AML-193 (cell line): Measurements from ENCODE around the gene SLITRK3.

Experiments
- DNase-seq, 2 experiments: peaks; one replicate each; lab custom pipeline; 2025; lab: John Stamatoyannopoulos, UW

SLITRK3 gene, protein sequence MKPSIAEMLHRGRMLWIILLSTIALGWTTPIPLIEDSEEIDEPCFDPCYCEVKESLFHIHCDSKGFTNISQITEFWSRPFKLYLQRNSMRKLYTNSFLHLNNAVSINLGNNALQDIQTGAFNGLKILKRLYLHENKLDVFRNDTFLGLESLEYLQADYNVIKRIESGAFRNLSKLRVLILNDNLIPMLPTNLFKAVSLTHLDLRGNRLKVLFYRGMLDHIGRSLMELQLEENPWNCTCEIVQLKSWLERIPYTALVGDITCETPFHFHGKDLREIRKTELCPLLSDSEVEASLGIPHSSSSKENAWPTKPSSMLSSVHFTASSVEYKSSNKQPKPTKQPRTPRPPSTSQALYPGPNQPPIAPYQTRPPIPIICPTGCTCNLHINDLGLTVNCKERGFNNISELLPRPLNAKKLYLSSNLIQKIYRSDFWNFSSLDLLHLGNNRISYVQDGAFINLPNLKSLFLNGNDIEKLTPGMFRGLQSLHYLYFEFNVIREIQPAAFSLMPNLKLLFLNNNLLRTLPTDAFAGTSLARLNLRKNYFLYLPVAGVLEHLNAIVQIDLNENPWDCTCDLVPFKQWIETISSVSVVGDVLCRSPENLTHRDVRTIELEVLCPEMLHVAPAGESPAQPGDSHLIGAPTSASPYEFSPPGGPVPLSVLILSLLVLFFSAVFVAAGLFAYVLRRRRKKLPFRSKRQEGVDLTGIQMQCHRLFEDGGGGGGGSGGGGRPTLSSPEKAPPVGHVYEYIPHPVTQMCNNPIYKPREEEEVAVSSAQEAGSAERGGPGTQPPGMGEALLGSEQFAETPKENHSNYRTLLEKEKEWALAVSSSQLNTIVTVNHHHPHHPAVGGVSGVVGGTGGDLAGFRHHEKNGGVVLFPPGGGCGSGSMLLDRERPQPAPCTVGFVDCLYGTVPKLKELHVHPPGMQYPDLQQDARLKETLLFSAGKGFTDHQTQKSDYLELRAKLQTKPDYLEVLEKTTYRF

DNA sequence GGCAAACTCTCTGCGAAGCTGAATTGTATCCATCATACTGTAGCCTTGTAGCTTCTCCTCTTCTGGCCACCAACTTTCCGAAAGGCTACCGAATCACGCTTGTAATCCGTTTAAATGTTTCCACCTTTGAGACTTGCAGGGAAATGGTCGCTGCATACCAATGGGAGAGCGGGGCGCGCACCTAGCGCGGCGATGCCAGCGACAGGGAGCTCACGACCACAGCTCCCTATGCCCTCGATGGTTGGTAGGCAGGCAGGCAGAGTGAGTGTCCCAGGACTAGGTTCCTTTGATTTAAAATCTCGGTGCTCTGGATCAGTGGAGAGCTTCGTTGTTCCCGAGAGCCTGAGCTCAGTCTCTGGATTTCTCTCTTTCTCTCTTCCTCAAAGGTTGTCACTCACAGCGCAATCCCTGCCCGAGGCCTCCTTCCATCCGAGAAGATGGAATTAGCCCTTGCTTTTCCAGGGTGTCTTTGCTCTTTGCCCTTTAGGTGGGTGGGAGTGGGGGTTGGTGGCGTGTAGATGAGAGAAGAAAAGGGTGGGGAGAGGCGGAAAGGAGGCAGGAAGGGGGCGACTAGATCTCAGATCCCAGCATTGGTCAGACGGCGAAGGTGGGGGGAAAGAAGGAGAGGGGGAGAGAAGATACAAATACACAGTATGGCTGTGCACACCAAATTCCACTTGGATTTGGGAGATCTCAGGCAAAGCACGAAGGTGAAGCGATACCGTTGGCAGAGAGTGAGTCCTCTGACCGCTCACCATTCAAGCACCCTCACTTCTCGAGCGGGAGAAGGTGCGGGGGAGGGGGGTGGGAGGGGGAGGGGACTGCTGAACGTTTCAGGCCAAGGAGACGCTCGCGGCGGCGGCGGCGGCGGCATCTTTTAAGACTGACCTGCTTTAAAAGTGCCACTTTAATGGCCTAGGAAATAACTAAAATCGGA lies at the start of gene SLITRK3:
TSS of gene SLITRK3 (minus strand) at position 745 of the 937 bp plus-strand sequence. CDS start 5,554 bp downstream, outside the sequence.
- DNase-seq = no peak

DNA sequence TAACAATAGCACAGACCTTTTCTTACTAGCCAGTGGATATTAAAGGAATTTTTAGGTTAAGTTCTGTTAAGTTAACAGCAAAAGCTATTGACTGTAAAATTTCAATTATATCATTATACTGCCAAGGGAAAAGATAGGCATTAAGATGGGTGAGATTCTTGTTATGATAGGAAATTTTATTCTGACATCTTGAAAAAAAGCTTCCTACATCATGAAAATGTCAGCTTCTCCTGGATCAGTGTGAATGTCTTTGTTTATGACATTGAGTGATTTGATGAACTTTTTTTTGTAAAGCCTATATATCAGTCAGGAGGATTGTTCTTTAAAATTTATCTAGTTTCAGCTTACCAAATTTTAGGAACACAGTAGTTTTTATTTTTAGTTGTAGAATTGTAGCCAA lies 47.4 kb upstream of the SLITRK3 start:
- DNase-seq = no peak

DNA sequence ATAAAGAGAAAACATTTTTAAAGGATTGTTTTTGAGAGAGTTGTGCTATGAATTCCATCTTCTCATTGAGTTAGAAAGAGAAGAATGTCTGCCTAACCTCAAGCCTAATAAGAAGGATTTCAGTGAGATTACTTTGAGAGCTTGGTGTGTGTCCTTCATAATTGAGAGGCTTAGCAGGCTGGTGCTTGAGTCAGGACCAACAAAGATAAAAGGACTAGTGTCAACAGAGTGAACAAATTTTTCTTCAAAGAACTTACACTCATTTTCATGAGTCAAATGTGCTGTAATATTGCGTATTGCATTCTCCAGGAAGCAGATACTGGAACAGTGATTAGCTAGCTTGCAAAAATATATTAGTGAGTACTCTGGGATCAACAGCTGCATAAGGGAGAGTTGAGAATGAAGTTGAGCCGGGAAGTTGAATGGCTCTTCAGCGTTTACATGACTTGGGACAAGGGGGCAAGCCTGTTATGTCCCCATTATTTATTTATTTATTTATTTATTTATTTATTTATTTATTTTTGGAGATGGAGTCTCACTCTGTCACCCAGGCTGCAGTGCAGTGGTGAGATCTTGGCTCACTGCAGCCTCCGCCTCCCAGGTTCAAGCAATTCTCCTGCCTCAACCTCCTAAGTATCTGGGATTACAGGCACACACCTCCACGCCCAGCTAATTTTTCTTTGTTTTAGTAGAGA lies 37.5 kb upstream of the SLITRK3 start:
- no peak for DNase-seq

DNA sequence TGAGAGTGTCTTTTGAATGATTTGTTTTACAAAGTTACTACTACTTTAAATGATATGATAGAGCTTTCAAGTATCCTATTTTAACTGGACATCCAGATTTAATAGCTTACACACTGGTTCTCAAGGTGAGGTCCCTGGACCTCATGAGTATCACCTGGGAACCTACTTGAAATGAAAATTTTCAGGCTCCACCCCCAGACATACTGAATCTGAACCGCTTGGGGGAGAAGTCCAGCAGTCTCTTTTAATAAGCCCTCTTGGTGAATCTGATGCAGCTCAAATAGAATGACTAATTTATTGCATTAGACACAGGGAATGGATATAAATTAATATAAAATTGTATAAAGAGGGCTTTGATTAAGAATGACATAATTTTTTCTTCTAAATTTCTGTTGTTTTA lies 29.4 kb upstream of the SLITRK3 start:
- DNase-seq = no peak

DNA sequence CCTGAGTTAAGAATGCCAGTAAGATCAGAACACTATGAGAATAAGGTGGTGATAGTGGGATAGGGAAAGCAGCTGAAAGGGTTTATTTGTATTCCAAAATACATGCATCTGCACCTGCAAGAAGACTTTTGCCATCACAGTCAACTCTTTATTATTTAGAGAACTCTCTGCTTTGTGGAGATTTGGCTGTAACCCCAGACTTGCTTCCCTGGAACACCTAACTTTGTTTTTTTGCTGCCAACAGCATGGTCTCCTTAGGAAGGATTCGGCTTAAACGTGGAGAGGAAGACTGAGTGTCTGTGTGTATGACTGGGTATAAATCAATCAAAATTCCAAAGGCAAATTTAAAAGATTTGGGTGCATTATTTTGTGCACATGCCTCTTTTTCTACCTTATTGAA lies 21.6 kb upstream of the SLITRK3 start:
- DNase-seq = no peak

DNA sequence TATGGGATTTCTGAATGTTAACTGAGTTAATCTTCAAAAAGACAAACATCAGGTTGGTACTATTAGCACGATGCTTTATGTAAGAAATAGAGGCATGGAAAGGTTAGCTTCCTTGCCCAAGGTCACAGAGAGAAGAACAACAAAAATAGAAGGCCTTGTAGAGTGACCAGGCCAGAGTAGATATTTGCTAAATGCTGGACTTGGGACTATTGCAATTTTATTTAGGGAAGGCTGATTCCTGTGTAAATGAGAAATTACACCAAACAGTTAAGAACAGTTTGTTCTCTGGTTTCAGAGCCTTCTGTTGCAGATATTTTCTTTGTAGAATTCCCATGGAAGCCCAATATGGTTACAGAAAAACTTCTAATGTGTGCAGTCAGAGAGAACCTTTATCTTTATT lies 16.4 kb upstream of the SLITRK3 start:
- no peak for DNase-seq

DNA sequence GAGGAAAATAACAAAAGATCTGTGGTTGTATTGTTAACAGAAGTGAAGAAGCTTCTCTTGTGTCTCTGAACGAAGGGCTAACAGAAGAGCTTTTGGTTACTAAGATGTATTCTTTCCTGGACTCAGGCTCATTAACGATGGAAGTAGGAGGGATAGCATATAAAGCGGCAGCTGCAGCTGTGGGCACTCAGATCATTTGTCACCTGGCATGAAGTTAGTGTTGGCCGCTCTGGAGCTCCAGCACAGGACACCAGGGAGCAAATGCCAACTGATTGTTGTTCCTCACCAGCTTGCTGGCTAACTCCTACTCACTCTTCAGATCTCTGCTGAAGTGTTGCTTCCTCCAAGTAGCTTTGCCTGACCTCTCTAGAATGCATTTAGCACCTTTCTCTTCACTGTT lies 15.5 kb upstream of the SLITRK3 start:
- DNase-seq = no peak

DNA sequence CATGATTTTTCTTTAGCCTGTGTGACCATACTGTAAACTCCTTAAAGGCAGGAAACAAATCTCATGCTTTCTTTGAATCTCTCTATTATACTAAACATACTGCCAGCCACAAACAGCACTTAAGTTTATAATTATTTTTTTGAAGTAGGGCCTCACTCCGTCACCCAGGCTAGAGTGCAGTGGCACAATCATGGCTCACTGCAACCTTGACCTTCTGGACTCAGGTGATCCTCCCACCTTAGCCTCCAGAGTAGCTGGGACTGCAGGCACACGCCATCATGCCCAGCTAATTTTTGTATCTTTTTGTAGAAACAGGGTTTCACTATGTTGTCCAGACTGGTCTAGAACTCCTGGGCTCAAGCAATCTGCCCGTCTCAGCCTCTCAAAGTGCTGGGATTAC lies 14.5 kb upstream of the SLITRK3 start:
- DNase-seq = no peak

DNA sequence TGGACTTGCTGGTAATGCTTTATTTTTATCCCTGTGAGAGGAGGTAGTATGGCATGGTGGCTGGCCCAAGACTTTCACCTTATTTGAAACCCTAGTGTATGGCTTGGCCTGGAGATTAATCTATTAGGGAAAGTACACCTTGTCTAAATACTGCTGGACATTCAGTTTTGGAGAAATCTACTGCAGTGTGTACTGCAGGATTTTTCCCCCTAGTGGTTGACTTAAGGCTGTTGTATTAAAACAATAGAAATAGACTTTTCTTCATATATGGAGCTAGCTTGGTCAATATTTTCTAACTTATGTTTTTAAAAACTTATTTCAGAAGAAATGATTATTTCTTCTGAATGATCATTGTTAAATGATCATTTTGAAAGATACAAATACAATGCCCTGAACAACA lies 13.9 kb upstream of the SLITRK3 start:
- peak; percentile 15 to 22 for DNase-seq

DNA sequence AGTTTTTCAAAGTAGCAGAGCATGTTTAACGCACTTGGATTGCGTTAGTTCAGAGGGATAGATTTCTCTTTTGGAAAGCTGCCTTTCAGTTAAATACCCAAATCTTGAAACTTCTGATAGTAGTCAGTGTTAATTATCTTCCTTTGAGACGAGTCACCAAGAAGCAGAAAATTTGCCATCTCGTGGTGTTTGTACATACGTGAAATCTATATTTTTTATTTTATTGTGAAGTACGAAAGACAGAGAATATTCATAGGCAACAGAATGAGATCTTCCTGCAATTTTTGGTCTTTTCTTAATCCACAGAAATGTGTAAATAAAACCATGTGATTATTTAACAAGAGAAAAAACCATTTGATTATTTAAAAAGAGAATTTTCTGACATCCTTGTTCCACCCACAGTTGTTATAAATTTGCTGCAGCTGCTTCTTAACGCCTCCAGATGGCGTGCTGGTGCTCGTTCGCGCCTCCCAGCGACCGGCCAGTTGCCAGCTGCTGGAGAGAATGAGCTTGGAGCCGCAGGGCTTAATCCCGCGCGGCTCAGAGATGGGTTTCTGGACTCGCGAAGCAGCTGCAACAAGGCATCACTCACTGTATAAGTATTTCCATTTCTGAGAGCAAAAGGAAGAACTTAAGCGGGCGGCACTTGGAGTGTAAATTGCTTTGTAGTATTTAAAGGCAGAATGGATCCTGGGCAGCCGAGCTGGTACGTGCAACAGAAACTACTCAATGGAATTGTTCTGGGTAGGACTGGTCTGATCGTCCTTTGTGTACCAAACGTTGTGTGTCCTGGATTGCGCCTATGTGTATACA lies 10.5 kb upstream of the SLITRK3 start:
- peak; percentile 30 to 36 for DNase-seq

DNA sequence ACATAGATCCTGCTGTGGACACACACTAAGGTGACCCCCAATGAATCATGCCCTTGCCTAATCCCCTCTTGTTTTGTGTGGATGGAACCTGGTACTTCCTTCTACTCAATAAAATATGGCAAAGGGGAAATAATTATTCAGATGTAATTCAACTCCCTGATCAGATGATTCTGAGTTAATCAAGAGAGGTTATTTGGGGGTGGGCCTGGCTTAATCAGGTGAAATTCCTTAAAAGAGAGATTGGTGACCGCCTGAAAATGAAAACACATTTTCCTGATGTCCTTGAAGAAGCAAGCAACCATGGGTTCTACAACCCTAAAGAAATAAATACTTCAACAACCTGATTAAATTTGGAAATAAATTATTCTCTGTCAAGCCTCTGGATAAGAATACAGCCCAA lies 8.3 kb upstream of the SLITRK3 start:
- no peak for DNase-seq

DNA sequence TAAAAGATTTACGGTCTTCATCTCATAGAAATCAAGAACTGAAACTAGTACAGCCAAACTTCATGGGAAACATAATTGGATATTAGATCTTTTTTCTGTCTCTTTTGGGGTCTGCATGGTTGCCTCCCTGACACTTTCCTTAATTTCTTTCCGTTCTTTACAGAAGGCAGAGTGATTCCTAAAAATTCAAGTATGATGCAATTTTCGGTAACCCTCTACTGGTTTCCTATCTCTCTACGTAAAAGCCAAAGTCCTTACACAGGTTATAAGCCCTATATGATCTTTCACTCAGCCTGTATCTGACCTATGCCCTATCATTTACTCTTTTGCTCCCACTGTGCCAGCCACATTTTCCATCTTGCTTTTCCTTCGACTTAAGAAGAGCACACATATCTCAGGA lies 6.8 kb upstream of the SLITRK3 start:
- DNase-seq = no peak

DNA sequence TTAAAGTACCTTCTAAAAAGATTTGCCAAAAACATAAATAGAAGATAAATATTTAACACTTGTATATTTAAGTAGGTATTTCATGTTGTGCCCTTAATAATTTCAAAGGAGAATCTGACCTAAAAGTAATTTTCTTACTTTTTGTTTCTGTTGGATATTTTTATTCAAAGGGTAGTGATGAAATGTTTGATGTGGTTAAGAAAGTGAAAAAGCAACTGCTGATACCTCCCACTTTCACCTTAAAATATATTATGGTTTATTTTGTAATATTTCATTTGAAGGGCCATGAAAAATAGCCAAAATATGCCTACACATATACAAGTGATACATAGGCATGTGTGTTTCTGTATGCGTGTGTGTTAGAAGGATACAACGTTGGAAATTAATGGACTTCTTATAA lies 5.8 kb upstream of the SLITRK3 start:
- no peak for DNase-seq

DNA sequence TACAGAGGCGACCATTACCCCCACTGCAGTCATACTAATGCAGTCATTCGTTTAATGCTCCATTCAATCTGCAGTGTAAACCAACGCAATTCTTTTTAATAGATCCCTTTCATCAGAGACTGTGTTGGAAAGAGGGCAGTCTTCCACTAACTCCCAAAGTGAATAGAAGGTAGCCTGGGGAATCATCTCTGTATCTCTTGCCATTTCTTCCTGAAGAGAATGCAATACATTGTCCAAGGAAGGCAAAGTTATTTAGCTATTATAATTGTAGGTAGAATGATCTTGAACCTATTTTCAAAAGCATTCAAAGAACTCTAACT lies 1.3 kb upstream of the SLITRK3 start:
- no peak for DNase-seq

DNA sequence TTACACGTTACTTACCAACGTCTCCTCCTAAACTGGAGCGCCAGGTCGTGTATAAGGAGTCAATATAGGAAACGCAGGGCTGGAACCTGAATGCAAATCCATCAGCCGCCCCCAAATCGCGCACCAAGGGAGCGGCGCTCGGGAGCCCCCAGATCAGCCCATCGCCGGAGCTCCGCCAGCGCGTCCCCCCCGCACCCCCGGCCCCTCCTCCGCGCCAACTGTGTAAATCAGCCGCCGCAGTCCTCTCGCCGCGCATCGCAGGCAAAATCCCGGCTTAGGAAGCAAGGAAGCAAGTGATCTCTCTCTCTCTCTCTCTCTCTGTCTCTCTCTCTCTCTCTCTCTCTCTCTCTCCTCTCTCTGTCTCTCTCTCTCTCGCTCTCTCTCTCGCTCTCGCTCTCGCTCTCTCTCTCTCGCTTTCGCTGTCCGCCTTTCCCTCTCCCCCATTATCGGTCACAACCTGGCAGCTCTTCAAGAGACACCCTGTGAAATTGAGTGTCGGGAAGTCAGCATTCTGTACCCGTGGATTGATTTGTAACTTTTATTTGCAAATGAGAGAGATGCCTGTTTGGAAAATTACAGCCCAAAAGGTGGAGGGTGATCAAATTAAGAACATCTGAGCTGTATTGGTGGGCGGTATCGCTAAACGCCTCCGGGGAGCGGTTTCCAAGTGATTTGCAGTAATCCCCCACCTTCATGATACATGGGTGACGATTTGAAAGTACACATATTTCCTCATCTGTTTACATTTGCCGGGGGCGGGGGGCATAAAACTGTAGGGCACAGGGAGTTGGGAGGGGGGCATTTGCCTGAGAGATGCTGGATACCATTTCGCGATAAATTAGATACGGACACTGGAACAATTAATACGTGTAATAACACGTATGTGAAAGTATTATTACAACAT lies 645 bp upstream of the SLITRK3 start:
- DNase-seq = no peak

DNA sequence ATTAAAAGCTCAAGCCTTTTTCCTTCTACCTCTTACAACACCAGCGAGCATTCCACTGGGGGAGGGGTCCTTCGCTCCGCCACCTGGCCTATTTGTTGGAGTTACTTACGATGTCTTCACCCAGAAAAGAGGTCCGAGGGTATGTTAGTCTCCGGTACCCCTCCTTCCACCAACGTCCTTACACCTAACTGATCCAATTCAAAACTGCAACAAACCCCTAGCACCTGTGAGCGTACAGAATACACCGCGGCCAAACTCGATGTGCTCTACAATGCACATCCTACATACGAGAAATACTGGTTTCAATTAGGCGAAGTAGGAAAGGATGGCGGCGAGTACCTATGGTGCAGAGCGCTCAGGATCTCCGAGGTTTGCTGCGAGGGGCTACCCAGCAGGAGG lies 944 bp downstream of the SLITRK3 start:
- DNase-seq = no peak

DNA sequence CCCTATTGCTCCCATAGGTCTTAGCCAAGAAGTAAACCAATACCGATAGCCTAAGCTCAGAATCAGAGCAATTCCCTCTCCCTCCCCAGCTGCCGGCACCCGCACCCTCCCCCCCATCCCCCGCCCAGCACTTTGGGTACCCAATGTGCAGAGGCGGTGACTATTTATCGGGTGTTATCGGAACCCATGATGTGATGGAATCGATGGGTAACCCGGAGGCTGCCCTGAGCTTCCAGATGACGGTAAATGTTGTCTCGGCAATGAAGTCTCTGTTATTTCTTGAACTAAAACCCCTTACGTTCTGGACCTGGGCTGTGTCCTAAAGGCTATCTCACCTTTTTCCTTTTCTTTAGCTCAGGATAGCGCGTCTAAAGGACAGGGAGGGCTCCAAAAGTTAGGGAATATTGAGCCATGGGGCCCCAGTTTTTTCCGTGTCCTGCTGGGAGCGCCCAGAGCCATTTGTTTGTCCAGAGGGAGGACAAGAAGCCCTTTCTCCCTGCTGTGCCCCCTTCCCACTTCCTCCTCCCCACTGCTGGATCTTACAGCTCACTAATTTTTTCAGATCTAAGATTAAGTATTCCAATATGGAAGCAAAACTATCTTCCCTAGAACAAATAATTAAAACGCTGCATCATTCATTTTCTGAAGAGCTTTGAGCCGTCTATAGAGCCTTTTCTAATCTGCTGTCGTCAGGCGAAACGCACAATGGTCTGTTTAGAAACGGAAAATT lies 1.5 kb downstream of the SLITRK3 start:
- no peak for DNase-seq

DNA sequence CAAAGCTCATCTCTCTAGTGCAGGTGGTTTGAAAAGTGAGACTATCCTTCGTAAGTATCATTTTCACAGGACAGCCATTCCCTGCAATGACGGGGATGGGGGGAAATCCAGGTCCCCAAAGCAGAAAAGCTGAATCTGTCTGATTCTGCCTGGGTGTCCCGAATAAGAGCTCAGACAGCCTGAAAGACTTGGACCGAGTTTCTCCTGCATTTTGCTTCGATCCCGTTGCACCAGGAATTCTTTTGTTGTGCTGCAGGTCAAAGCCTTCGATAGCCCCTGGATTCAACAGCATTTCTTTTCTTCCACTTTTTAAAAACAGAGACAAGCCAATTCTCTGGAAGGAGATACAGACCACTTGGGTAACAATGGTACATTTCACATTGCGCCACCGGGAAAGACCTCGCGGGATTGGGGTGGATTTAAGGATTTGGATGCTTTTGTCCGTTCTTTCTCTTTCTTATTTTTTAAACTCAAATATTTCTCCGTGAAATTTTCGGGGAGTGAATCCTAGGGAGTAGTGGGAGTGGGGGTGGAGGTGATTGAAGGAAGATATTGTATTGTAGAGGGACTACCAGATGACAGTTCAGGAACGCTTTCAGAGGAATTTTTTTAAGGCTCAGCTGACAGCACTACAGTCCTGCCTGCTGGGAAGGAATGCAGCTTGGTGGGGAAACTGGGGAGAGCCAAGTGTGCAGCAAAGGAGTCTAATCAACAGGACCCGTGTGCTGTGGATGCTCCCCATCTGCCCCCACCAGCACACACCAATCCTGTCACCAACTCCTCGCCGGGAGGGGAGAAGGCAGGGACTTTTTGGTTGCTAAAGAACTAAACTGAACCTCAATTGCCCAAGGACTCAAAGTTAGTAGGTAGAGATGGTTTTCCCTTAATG lies 2.6 kb downstream of the SLITRK3 start:
- no peak for DNase-seq
